Measurements from ENCODE around the gene IFNAR2.
A peak's percentile ranks its signal among the peaks of the same experiment; 100 is the strongest.
"Not testable (repeated sequence)": the region's sequence is repeated elsewhere in the genome, so short reads cannot be mapped to it uniquely, and the experiment has no call there.

IFNAR2 gene

GRCh38 chr21:33244082-33244778 lies 14.5 kb downstream of the IFNAR2 start:
- DNase-seq (ENCODE audit: low spot score), result no peak

GRCh38 chr21:33244779-33245105 lies 15.0 kb downstream of the IFNAR2 start:
- DNase-seq (ENCODE audit: low spot score), result no peak

GRCh38 chr21:33245289-33245918 lies 15.7 kb downstream of the IFNAR2 start:
- no peak for DNase-seq (ENCODE audit: low spot score)

DNA sequence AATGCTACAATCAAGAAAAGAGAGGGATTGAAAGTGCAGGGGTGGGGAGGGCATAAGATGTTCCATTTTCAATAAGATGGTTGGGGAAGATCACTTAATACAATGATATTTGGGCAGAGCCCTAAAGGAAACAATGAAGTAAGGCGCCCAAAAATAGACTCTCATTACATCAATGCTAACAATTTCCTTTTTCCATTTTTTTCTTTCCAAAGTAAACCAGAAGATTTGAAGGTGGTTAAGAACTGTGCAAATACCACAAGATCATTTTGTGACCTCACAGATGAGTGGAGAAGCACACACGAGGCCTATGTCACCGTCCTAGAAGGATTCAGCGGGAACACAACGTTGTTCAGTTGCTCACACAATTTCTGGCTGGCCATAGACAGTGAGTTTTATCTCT lies 16.8 kb downstream of the IFNAR2 start:
- DNase-seq (ENCODE audit: low spot score), result no peak

DNA sequence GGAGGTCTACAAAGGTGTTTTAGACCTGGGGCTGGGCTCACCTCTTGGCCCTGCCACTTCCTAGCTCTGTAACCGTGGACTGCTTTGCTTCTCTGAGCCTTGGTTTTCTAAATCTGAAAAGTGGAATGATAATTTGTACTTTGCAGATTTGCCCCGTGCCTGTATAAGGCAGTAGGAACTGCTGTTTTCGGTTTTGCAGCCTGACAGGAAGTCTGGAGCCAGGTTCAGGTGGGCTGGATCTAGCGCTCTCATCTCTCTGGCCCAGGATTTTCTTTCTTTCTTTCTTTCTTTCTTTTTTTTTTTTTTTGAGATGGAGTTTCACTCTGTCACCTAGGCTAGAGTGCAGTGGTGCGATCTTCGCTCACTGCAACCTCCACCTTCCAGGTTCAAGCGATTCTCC lies 17.2 kb downstream of the IFNAR2 start:
- no peak for DNase-seq (ENCODE audit: low spot score)

DNA sequence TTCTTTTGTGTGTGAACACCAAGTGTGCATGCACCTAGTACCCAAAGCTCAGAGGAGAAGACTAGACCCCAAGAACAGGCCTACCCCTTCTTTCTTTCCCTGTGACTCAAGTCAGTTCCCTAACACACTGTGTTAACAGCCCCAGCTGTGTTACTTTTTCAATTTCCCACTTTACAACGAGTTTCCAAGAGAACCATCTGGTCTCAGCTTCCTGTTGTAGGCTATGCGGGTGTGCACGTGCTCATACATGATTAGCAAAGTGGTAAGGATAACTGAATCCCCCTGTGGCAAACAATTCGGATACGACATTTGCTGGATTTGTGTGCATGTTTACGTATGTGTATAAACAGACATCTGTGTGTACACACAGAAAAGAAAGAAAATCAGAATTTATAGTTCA lies 17.9 kb downstream of the IFNAR2 start:
- DNase-seq (ENCODE audit: low spot score), result no peak

- DNase-seq (ENCODE audit: low spot score), result no peak
Measured at GRCh38 chr21:33249331-33250002, 19.7 kb downstream of the IFNAR2 start.

GRCh38 chr21:33251119-33251518 lies 21.4 kb downstream of the IFNAR2 start:
- no peak for DNase-seq (ENCODE audit: low spot score)

DNA sequence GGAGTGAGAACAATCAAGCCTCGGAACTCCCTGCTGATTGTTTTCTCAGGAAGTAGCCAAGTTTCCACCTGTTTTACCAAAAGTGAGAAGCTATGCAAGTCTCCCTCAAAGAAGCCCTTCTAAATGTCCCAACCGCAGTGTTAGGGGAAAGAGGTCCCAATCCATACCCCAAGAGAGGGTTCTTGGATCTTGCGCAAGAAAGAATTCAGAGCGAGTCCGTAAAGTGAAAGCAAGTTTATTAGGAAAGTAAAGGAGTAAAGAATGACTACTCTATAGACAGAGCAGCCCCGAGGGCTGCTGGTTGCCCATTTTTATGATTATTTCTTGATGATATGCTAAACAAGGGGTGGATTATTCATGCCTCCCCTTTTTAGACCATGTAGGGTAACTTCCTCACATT lies 23.6 kb downstream of the IFNAR2 start:
- not testable (repeated sequence) for DNase-seq (ENCODE audit: low spot score)

GRCh38 chr21:33254766-33255165 lies 25.0 kb downstream of the IFNAR2 start:
- DNase-seq (ENCODE audit: low spot score), result no peak

- no peak for DNase-seq (ENCODE audit: low spot score)
Measured at GRCh38 chr21:33255404-33255803, 25.7 kb downstream of the IFNAR2 start.

DNA sequence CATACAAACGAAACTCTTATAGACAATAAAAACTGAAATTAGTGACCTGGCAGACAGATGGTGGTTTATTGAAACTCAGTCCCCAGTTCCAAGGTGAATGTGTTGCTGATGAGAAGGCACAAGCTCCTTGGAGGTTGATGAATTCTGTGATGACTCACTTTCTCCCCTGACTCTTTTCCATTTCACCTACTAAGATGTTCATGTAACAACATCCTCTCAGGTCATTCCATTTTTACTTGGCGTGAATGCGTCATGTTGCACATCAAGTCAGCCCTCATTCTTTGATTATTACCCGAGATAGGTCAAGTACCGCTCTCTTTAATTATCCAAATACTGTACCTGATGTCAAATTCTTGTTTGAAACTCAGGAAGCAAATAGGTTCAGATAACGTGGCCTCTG lies 26.3 kb downstream of the IFNAR2 start:
- DNase-seq (ENCODE audit: low spot score), result no peak

GRCh38 chr21:33257094-33257803 lies 27.5 kb downstream of the IFNAR2 start:
- DNase-seq (ENCODE audit: low spot score), result no peak

GRCh38 chr21:33258475-33258874 lies 28.7 kb downstream of the IFNAR2 start:
- no peak for DNase-seq (ENCODE audit: low spot score)

GRCh38 chr21:33259428-33259827 lies 29.7 kb downstream of the IFNAR2 start:
- no peak for DNase-seq (ENCODE audit: low spot score)

DNA sequence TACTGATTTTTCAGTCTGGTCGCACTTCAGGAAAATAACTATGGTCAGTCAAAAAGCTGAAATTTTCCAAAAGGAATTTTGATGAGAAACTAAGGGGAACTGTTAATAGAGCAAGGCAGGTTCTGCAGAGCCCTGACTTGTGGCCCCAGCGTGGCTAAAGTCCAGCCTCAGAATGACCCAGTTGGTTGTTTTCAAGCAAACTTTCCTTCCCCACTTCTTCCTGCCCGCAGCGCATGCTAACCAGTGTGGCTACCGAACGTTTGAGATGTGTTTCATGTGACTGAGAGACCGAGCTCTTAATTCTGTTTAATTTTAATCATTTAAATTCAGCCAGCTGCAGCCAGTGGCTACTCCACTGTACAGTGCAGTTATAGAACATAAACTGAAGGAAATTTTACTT lies 30.3 kb downstream of the IFNAR2 start:
- DNase-seq (ENCODE audit: low spot score), result no peak

- DNase-seq (ENCODE audit: low spot score), result no peak
Measured at GRCh38 chr21:33261635-33262034, 31.9 kb downstream of the IFNAR2 start.

DNA sequence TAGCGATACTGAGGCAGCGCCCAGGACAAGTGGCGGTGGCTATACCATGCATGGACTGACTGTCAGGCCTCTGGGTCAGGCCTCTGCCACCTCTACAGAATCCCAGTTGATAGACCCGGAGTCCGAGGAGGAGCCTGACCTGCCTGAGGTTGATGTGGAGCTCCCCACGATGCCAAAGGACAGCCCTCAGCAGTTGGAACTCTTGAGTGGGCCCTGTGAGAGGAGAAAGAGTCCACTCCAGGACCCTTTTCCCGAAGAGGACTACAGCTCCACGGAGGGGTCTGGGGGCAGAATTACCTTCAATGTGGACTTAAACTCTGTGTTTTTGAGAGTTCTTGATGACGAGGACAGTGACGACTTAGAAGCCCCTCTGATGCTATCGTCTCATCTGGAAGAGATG lies 33.2 kb downstream of the IFNAR2 start:
- DNase-seq (ENCODE audit: low spot score), result no peak

GRCh38 chr21:33264561-33264960 lies 34.8 kb downstream of the IFNAR2 start:
- DNase-seq (ENCODE audit: low spot score), result no peak

DNA sequence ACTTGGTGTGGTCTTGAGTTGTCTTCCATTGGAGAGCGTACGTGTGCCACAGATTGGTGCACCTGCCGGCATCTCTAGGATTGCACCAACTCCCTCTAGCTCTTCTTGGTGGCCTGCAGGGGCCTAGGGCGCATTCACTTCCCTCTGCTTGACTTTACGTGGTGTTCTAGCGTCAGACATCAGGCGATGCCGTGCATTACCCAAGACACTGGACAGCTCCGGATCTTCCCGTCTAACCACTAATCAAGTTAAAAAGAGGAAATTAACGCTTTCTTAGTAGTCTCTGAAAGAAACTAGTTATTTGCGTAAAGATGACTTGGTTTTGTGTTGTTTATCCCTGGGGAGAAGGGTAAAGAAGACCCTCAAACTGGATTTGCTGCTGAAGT lies 35.9 kb downstream of the IFNAR2 start:
- DNase-seq (ENCODE audit: low spot score), result no peak

GRCh38 chr21:33266050-33266788 lies 36.5 kb downstream of the IFNAR2 start, which contains the start of gene IL10RB:
TSS of gene IL10RB (plus strand) at chr21:33266367. CDS start at chr21:33266466, 99 bp downstream.
- DNase-seq (ENCODE audit: low spot score), result peak; percentile 78

DNA sequence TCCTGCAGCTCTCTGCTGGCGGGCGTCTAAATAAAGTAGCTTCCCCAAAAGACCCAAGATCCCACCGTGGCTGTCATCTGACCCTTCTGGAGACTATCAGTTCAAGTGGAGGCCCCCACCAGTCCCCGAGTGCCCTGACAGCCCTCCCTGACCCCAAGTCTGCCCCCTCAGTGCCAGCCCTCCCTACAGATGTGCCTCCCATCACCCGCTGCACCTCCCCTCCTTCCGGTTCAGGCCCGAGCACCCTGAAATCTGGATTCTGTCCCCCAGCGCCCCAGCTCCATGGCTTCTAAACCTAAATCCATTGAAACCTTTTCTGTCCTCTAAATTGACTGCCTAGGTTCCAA lies 37.0 kb downstream of the IFNAR2 start:
- no peak for DNase-seq (ENCODE audit: low spot score)
